ENCODE results near the gene TLX3.

DNA sequence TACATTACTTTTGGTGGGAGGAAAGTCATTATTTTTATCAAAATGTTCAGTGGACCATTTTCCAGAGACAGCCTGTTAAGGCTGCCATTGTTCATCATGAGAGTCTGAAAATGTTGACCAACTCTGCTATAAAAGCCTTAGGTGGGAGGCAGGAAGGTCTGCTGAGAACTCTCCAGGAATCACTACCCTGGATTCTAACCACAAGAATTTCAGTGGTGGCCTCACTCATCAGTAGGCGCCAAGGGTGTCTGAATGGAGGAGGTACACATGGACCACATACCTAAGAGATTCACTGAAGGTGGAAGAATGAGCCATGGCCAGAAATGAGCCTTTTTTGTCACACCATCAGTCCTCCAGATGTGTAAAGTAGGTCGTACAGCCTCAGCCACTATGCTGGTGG is 21.0 kb upstream of the TLX3 start:
- no peak for TF ChIP-seq POLR2A (IDR thresholded peaks at IDR 0.05)
- TF ChIP-seq, protein P1, sequence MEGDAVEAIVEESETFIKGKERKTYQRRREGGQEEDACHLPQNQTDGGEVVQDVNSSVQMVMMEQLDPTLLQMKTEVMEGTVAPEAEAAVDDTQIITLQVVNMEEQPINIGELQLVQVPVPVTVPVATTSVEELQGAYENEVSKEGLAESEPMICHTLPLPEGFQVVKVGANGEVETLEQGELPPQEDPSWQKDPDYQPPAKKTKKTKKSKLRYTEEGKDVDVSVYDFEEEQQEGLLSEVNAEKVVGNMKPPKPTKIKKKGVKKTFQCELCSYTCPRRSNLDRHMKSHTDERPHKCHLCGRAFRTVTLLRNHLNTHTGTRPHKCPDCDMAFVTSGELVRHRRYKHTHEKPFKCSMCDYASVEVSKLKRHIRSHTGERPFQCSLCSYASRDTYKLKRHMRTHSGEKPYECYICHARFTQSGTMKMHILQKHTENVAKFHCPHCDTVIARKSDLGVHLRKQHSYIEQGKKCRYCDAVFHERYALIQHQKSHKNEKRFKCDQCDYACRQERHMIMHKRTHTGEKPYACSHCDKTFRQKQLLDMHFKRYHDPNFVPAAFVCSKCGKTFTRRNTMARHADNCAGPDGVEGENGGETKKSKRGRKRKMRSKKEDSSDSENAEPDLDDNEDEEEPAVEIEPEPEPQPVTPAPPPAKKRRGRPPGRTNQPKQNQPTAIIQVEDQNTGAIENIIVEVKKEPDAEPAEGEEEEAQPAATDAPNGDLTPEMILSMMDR (IDR thresholded peaks at IDR 0.05): no peak
